GM12878 (cell line): ENCODE data around the gene POMP. TPM values are rescaled to one million over a fixed set of nuclear protein-coding genes. Genes with fewer than 3 reads are reported as not detected.

Source experiments
- E4F1 ChIP-seq: fragments of 450-650 bp; IDR thresholded peaks from 2 replicates; pipeline ENCODE4 v1.6.1; 2018; ENCODE audit warnings: borderline replicate concordance, mild to moderate bottlenecking; ENCODE audit not compliant: partially characterized antibody
- EGR1 ChIP-seq, 2 experiments: IDR thresholded peaks; 1 replicate in 1 of 2; 2 replicates in 1 of 2; pipeline ENCODE4 v1.6.1; 2011 to 2012; ENCODE audit warnings: low read depth in 2 of 2, low read length in 2 of 2, borderline replicate concordance in 1 of 2, mild to moderate bottlenecking in 1 of 2, moderate library complexity in 1 of 2
- EP300 ChIP-seq, 2 experiments: fragments of 150-350 bp in 1 of 2; IDR thresholded peaks; 2 replicates each; pipeline ENCODE4 v1.6.1; 2011 to 2012; ENCODE audit warnings: low read depth in 2 of 2, low read length in 2 of 2, borderline replicate concordance in 1 of 2, improper control_type of control experiment in 1 of 2, inconsistent platforms in 1 of 2; ENCODE audit not compliant: control insufficient read depth in 1 of 2
- KLF5 ChIP-seq: fragments of 450-650 bp; IDR thresholded peaks from 2 replicates; pipeline ENCODE4 v1.6.1; 2014; ENCODE audit warnings: mild to moderate bottlenecking; ENCODE audit not compliant: partially characterized antibody
- NR2C2 ChIP-seq: IDR thresholded peaks from 2 replicates; pipeline ENCODE4 v1.6.1; 2011; ENCODE audit warnings: borderline replicate concordance, low read depth; ENCODE audit not compliant: control insufficient read depth, insufficient read length
- POLR2A ChIP-seq: IDR thresholded peaks from 2 replicates; pipeline ENCODE4 v1.6.1; 2011; ENCODE audit warnings: low read depth, mild to moderate bottlenecking, low read length
- RFX5 ChIP-seq: IDR thresholded peaks from 2 replicates; pipeline ENCODE4 v1.6.1; 2011; ENCODE audit warnings: low read depth, low read length, improper control_type of control experiment
- SIN3A ChIP-seq: IDR thresholded peaks from 2 replicates; pipeline ENCODE4 v1.6.1; 2012; ENCODE audit warnings: low read depth, low read length, improper control_type of control experiment
- SREBF2 ChIP-seq: IDR thresholded peaks from 2 replicates; pipeline ENCODE4 v1.6.1; 2012; ENCODE audit warnings: mild to moderate bottlenecking, low read length
- TCF3 ChIP-seq: IDR thresholded peaks from 2 replicates; pipeline ENCODE4 v1.6.1; 2012; ENCODE audit warnings: low read depth, mild to moderate bottlenecking, low read length, borderline replicate concordance; ENCODE audit not compliant: insufficient read depth
- ZNF207 ChIP-seq: fragments of 450-650 bp; IDR thresholded peaks from 2 replicates; pipeline ENCODE4 v1.6.1; 2014; ENCODE audit warnings: antibody characterized with exemption, mild to moderate bottlenecking, borderline replicate concordance
- ZNF217 ChIP-seq: fragments of 450-650 bp; IDR thresholded peaks from 2 replicates; pipeline ENCODE4 v1.6.1; 2017; ENCODE audit warnings: antibody characterized with exemption, mild to moderate bottlenecking
- polyA plus RNA-seq, 11 experiments: library from polyadenylated mRNA; depleted of rRNA in 4 of 11; unstranded in 6 of 11; stranded (reverse) in 5 of 11; fragments of >200 nt; fragmentation: Nextera tagmentation in 4 of 11; fragmentation: Illumina TruSeq in 1 of 11; extraction: Ambion mirVana in 4 of 11; extraction: Trizol in 1 of 11; gene quantifications; 1 replicate in 1 of 11; 2 replicates in 10 of 11; pipeline versions ENCODE4 v1.2.1 to v1.2.3, GENCODE V29; 2011 to 2016; ENCODE audit warnings: inconsistent platforms in 2 of 11, missing spikeins in 2 of 11, low read depth in 1 of 11
- total RNA-seq, 4 experiments: library from RNA; depleted of rRNA in 3 of 4; stranded (reverse); fragments of >200 nt in 3 of 4; fragmentation: Illumina TruSeq in 1 of 4; extraction: Trizol in 1 of 4; gene quantifications; 2 replicates each; pipeline versions ENCODE4 v1.2.1 to v1.2.3, GENCODE V29; 2013 to 2021
- TF ChIP-seq, protein P1 (sequence below): fragments of 150-350 bp; IDR thresholded peaks from 2 replicates; pipeline ENCODE4 v1.6.1; 2016; ENCODE audit warnings: low read depth, low read length
- TF ChIP-seq, protein P2 (sequence below): fragments of 450-650 bp; IDR thresholded peaks from 2 replicates; pipeline ENCODE4 v1.6.1; 2017; ENCODE audit warnings: mild to moderate bottlenecking, moderate library complexity
- TF ChIP-seq, protein P3 (sequence below): IDR thresholded peaks from 2 replicates; pipeline ENCODE4 v1.6.1; 2012; ENCODE audit warnings: mild to moderate bottlenecking, low read depth, low read length

POMP gene
- total and polyA plus RNA-seq, 10 of the 15 experiments (the other 5 are each of a cell fraction or from before 2014, with no cell fraction given): 90.4 to 668 (median 144) TPM

DNA sequence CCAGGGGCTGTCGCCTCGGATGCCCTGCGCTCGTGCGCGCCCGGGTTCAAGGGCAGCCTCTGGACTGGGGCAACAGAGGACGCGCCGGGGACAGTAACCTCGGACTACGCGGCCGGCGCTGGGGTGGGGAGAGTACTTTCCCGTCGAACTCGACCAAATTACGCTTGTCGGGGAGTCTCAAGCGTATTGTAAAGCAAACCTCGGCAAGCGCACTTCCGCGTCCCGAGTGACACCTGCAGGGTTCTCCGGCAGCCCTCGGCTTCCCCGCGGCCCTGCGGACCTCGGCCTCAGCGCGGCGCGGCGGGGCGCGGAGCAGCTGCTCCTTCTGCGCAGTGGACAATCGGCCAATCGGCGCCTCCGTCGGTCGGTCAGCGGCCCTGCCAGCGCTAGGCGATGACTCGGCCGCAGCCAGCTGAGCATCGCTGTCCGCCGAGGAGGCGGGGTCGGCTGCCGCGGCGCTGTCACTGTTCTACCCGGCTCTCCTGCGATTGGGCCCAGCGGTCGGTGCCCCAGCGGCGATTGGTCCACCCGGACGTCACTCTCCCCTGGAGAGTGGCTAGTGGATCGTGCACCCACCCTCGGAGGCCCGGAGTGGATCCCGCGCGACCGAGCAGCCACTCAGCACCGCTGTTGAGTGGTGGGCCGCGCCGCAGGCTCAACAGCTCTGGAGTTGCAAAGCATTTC is 59.8 kb downstream of the POMP start, which contains the start of gene SLC46A3 (continued):
- TF ChIP-seq EP300 (IDR thresholded peaks at IDR 0.05; ENCODE audit: borderline replicate concordance in 1 of 2, control insufficient read depth in 1 of 2, low read depth in 2 of 2, low read length in 2 of 2): no peak
- peak; percentile 11; the same call in 1 of the 2 replicates for TF ChIP-seq RFX5
- TF ChIP-seq ZNF207: peak; percentile 55; the same call in 1 of the 2 replicates
- TF ChIP-seq, protein P1, sequence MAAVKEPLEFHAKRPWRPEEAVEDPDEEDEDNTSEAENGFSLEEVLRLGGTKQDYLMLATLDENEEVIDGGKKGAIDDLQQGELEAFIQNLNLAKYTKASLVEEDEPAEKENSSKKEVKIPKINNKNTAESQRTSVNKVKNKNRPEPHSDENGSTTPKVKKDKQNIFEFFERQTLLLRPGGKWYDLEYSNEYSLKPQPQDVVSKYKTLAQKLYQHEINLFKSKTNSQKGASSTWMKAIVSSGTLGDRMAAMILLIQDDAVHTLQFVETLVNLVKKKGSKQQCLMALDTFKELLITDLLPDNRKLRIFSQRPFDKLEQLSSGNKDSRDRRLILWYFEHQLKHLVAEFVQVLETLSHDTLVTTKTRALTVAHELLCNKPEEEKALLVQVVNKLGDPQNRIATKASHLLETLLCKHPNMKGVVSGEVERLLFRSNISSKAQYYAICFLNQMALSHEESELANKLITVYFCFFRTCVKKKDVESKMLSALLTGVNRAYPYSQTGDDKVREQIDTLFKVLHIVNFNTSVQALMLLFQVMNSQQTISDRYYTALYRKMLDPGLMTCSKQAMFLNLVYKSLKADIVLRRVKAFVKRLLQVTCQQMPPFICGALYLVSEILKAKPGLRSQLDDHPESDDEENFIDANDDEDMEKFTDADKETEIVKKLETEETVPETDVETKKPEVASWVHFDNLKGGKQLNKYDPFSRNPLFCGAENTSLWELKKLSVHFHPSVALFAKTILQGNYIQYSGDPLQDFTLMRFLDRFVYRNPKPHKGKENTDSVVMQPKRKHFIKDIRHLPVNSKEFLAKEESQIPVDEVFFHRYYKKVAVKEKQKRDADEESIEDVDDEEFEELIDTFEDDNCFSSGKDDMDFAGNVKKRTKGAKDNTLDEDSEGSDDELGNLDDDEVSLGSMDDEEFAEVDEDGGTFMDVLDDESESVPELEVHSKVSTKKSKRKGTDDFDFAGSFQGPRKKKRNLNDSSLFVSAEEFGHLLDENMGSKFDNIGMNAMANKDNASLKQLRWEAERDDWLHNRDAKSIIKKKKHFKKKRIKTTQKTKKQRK: peak; percentile 70
- no peak for TF ChIP-seq NR2C2
- peak; percentile 54 for TF ChIP-seq E4F1
- peak; percentile 89 for TF ChIP-seq POLR2A
- TF ChIP-seq EGR1 (IDR thresholded peaks at IDR 0.05; ENCODE audit: borderline replicate concordance in 1 of 2, low read depth in 2 of 2, low read length in 2 of 2): no peak
- TF ChIP-seq ZNF217: no peak
- TF ChIP-seq SIN3A: peak; percentile 80; the same call in 1 of the 2 replicates
- TF ChIP-seq, protein P2, sequence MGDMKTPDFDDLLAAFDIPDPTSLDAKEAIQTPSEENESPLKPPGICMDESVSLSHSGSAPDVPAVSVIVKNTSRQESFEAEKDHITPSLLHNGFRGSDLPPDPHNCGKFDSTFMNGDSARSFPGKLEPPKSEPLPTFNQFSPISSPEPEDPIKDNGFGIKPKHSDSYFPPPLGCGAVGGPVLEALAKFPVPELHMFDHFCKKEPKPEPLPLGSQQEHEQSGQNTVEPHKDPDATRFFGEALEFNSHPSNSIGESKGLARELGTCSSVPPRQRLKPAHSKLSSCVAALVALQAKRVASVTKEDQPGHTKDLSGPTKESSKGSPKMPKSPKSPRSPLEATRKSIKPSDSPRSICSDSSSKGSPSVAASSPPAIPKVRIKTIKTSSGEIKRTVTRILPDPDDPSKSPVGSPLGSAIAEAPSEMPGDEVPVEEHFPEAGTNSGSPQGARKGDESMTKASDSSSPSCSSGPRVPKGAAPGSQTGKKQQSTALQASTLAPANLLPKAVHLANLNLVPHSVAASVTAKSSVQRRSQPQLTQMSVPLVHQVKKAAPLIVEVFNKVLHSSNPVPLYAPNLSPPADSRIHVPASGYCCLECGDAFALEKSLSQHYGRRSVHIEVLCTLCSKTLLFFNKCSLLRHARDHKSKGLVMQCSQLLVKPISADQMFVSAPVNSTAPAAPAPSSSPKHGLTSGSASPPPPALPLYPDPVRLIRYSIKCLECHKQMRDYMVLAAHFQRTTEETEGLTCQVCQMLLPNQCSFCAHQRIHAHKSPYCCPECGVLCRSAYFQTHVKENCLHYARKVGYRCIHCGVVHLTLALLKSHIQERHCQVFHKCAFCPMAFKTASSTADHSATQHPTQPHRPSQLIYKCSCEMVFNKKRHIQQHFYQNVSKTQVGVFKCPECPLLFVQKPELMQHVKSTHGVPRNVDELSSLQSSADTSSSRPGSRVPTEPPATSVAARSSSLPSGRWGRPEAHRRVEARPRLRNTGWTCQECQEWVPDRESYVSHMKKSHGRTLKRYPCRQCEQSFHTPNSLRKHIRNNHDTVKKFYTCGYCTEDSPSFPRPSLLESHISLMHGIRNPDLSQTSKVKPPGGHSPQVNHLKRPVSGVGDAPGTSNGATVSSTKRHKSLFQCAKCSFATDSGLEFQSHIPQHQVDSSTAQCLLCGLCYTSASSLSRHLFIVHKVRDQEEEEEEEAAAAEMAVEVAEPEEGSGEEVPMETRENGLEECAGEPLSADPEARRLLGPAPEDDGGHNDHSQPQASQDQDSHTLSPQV: no peak
- TF ChIP-seq KLF5: peak; percentile 38
- peak; percentile 21; the same call in 1 of the 2 replicates for TF ChIP-seq TCF3
- no peak for TF ChIP-seq SREBF2
- TF ChIP-seq, protein P3, sequence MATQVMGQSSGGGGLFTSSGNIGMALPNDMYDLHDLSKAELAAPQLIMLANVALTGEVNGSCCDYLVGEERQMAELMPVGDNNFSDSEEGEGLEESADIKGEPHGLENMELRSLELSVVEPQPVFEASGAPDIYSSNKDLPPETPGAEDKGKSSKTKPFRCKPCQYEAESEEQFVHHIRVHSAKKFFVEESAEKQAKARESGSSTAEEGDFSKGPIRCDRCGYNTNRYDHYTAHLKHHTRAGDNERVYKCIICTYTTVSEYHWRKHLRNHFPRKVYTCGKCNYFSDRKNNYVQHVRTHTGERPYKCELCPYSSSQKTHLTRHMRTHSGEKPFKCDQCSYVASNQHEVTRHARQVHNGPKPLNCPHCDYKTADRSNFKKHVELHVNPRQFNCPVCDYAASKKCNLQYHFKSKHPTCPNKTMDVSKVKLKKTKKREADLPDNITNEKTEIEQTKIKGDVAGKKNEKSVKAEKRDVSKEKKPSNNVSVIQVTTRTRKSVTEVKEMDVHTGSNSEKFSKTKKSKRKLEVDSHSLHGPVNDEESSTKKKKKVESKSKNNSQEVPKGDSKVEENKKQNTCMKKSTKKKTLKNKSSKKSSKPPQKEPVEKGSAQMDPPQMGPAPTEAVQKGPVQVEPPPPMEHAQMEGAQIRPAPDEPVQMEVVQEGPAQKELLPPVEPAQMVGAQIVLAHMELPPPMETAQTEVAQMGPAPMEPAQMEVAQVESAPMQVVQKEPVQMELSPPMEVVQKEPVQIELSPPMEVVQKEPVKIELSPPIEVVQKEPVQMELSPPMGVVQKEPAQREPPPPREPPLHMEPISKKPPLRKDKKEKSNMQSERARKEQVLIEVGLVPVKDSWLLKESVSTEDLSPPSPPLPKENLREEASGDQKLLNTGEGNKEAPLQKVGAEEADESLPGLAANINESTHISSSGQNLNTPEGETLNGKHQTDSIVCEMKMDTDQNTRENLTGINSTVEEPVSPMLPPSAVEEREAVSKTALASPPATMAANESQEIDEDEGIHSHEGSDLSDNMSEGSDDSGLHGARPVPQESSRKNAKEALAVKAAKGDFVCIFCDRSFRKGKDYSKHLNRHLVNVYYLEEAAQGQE: no peak
